Esophagus squamous epithelium (tissue), 4 donors: ENCODE data around the gene SDHD.

ENCODE experiments used
- CTCF ChIP-seq, 6 experiments: fragments of 450-650 bp in 4 of 6; fragments of 200-600 bp in 2 of 6; sonication (generic) in 2 of 6; IDR thresholded peaks; one replicate each; pipeline ENCODE4 v1.5.1; 2016 to 2019; ENCODE audit warnings: antibody characterized with exemption in 6 of 6, mild to moderate bottlenecking in 4 of 6, moderate library complexity in 4 of 6
- POLR2A ChIP-seq, 4 donors: fragments of 450-650 bp; IDR thresholded peaks; one replicate each; pipeline ENCODE4 v1.6.1; 2017; ENCODE audit warnings: antibody characterized with exemption in 4 of 4, mild to moderate bottlenecking in 4 of 4, moderate library complexity in 3 of 4

- TF ChIP-seq CTCF (IDR thresholded peaks at IDR 0.05), result no peak
- no peak for TF ChIP-seq POLR2A (IDR thresholded peaks at IDR 0.05)
These were observed 28.6 kb upstream of the SDHD start for GRCh38 chr11:112058103-112058502.
